H1 (cell line): ENCODE results near the gene PTGDR2. TPM values are rescaled to one million over a fixed set of nuclear protein-coding genes. Genes with fewer than 3 reads are reported as not detected.

ENCODE experiments used
- CTCF ChIA-PET: fragments of 300-600 bp; sonication (Branson Sonifier 250); formaldehyde crosslinking; loops from one replicate; lab custom pipeline; 2021; ENCODE audit not compliant: partially characterized antibody; lab: Charles Lee
- POLR2A ChIA-PET: fragments of 300-600 bp; sonication (Branson Sonifier 250); formaldehyde crosslinking; loops from one replicate; lab custom pipeline; 2021; ENCODE audit warnings: inconsistent platforms; ENCODE audit not compliant: partially characterized antibody; lab: Charles Lee
- DNase-seq, 2 experiments: peaks; one replicate each; pipeline versions ENCODE4 v3.0.0 to v3.0.0-alpha.2; 2010 to 2022; ENCODE audit warnings: low spot score in 2 of 2, low read depth in 1 of 2, mixed read lengths in 1 of 2
- FAIRE-seq: peaks from 2 replicates; lab custom pipeline; 2011; peaks lifted over from hg19 to GRCh38; lab: Jason Lieb, UNC
- H2AFZ ChIP-seq: 2 replicates; pipeline ENCODE4 v1.8.1; 2012; ENCODE audit warnings: low read length, inconsistent platforms
- H2AK5ac ChIP-seq: 2 replicates; pipeline ENCODE4 v1.6.1; 2013; ENCODE audit warnings: low read depth, low read length
- H2BK120ac ChIP-seq: replicated peaks from 2 replicates; pipeline ENCODE3; 2013; ENCODE audit warnings: low read depth, low read length, inconsistent platforms
- H2BK12ac ChIP-seq: 2 replicates; pipeline ENCODE4 v1.6.1; 2013; ENCODE audit warnings: low read depth, low read length
- H2BK15ac ChIP-seq: 2 replicates; pipeline ENCODE4 v1.6.1; 2013; ENCODE audit warnings: low read length
- H2BK20ac ChIP-seq: 2 replicates; pipeline ENCODE4 v1.6.1; 2013; ENCODE audit warnings: low read length
- H2BK5ac ChIP-seq: 2 replicates; pipeline ENCODE4 v1.6.1; 2013; ENCODE audit warnings: low read depth, low read length
- H3K14ac ChIP-seq: 2 replicates; pipeline ENCODE4 v1.6.1; 2013; ENCODE audit warnings: inconsistent platforms; ENCODE audit not compliant: insufficient read length
- H3K18ac ChIP-seq: 2 replicates; pipeline ENCODE4 v1.6.1; 2013; ENCODE audit warnings: low read length; ENCODE audit errors: extremely low read depth
- H3K23ac ChIP-seq: 2 replicates; pipeline ENCODE4 v1.6.1; 2013; ENCODE audit warnings: inconsistent platforms; ENCODE audit not compliant: insufficient read length
- H3K23me2 ChIP-seq: 2 replicates; pipeline ENCODE4 v1.6.1; 2013; ENCODE audit warnings: low read depth, low read length
- H3K27ac ChIP-seq: 2 replicates; pipeline ENCODE4 v1.6.1; 2011; ENCODE audit warnings: low read depth, low read length, inconsistent platforms
- H3K27me3 ChIP-seq, 4 experiments: replicated peaks in 1 of 4; 1 replicate in 1 of 4; 2 replicates in 3 of 4; pipeline versions ENCODE4 v1.6.1 to v1.8.1; 2011 to 2013; ENCODE audit warnings: low read length in 3 of 4, mild to moderate bottlenecking in 3 of 4, inconsistent platforms in 2 of 4, mixed read lengths in 2 of 4, moderate library complexity in 1 of 4; ENCODE audit not compliant: control insufficient read depth in 3 of 4, insufficient read depth in 3 of 4; ENCODE audit errors: extremely low read depth in 1 of 4
- H3K36me3 ChIP-seq, 4 experiments: 2 replicates each; pipeline versions ENCODE4 v1.6.1 to v1.8.1; 2011 to 2013; ENCODE audit warnings: mild to moderate bottlenecking in 4 of 4, low read length in 3 of 4, moderate library complexity in 2 of 4, control low read depth in 1 of 4, inconsistent platforms in 1 of 4; ENCODE audit not compliant: insufficient read depth in 4 of 4, control insufficient read depth in 2 of 4
- H3K4ac ChIP-seq: replicated peaks from 2 replicates; pipeline ENCODE3; 2013; ENCODE audit warnings: low read length, low read depth, mixed read lengths, inconsistent platforms; ENCODE audit not compliant: insufficient read length
- H3K4me1 ChIP-seq, 4 experiments: replicated peaks in 1 of 4; 1 replicate in 1 of 4; 2 replicates in 3 of 4; pipeline versions ENCODE4 v1.6.1 to v1.8.1; 2011 to 2013; ENCODE audit warnings: low read length in 3 of 4, inconsistent platforms in 2 of 4, mixed read lengths in 1 of 4; ENCODE audit not compliant: insufficient read depth in 4 of 4, control insufficient read depth in 3 of 4
- H3K4me2 ChIP-seq, 2 experiments: 2 replicates each; pipeline versions ENCODE4 v1.6.1 to v1.8.1; 2011 to 2013; ENCODE audit warnings: low read depth in 2 of 2, low read length in 2 of 2, control low read depth in 1 of 2, inconsistent platforms in 1 of 2, mild to moderate bottlenecking in 1 of 2; ENCODE audit not compliant: insufficient read depth in 1 of 2
- H3K4me3 ChIP-seq, 4 experiments: fragments of 200-600, 300-600 bp in 1 of 4; sonication (generic), shearing (Covaris generic), sonication (Bioruptor Twin) in 1 of 4; 2 replicates each; pipeline versions ENCODE4 v1.5.1 to v1.8.1; 2011 to 2016; ENCODE audit warnings: low read length in 4 of 4, low read depth in 3 of 4, control low read depth in 2 of 4, inconsistent platforms in 2 of 4, mild to moderate bottlenecking in 2 of 4, mixed read lengths in 1 of 4, moderate library complexity in 1 of 4; ENCODE audit not compliant: insufficient read depth in 2 of 4; ENCODE audit errors: extremely low read depth in 1 of 4
- H3K56ac ChIP-seq: replicated peaks from 2 replicates; pipeline ENCODE3; 2013; ENCODE audit warnings: low read depth, mild to moderate bottlenecking, mixed read lengths, low read length, inconsistent platforms; ENCODE audit not compliant: insufficient read length
- H3K79me1 ChIP-seq: 2 replicates; pipeline ENCODE4 v1.6.1; 2013; ENCODE audit warnings: low read depth, low read length, control low read depth
- H3K79me2 ChIP-seq, 2 experiments: 2 replicates each; pipeline versions ENCODE4 v1.6.1 to v1.8.1; 2012 to 2013; ENCODE audit warnings: low read length in 2 of 2, mild to moderate bottlenecking in 2 of 2, inconsistent platforms in 1 of 2; ENCODE audit not compliant: insufficient read depth in 2 of 2, control insufficient read depth in 1 of 2
- H3K9ac ChIP-seq, 4 experiments: replicated peaks in 1 of 4; 1 replicate in 1 of 4; 2 replicates in 3 of 4; pipeline versions ENCODE4 v1.6.1 to v1.8.1; 2011 to 2013; ENCODE audit warnings: low read depth in 3 of 4, low read length in 3 of 4, control low read depth in 2 of 4, mild to moderate bottlenecking in 2 of 4, moderate library complexity in 2 of 4, inconsistent platforms in 1 of 4; ENCODE audit errors: extremely low read depth in 1 of 4
- H3K9me3 ChIP-seq, 2 experiments: 2 replicates each; pipeline versions ENCODE4 v1.6.1 to v1.8.1; 2012 to 2013; ENCODE audit warnings: mild to moderate bottlenecking in 2 of 2, moderate library complexity in 2 of 2, control low read depth in 1 of 2, inconsistent platforms in 1 of 2, low read depth in 1 of 2, low read length in 1 of 2, mixed read lengths in 1 of 2; ENCODE audit not compliant: insufficient read depth in 2 of 2
- H4K20me1 ChIP-seq, 2 experiments: replicated peaks in 1 of 2; 2 replicates each; pipeline versions ENCODE3 to v1.8.1; 2011 to 2013; ENCODE audit warnings: inconsistent platforms in 2 of 2, low read length in 2 of 2, mild to moderate bottlenecking in 1 of 2; ENCODE audit not compliant: insufficient read depth in 2 of 2, control insufficient read depth in 1 of 2
- H4K5ac ChIP-seq: 2 replicates; pipeline ENCODE4 v1.6.1; 2013; ENCODE audit warnings: low read length, low read depth, mixed read lengths, inconsistent platforms; ENCODE audit not compliant: insufficient read length
- H4K8ac ChIP-seq: 2 replicates; pipeline ENCODE4 v1.8.0; 2013; ENCODE audit warnings: mild to moderate bottlenecking, moderate library complexity, low read length, inconsistent platforms; ENCODE audit not compliant: insufficient read depth; ENCODE audit errors: extremely low read depth
- H4K91ac ChIP-seq: replicated peaks from 2 replicates; pipeline ENCODE3; 2013; ENCODE audit warnings: low read length, mixed read lengths, inconsistent platforms; ENCODE audit not compliant: insufficient read length
- SIN3A ChIP-seq, 2 experiments: IDR thresholded peaks in 1 of 2; conservative IDR thresholded peaks in 1 of 2; 2 replicates each; pipeline ENCODE4 v1.6.1; 2011 to 2012; ENCODE audit warnings: low read length in 2 of 2, improper control_type of control experiment in 1 of 2, low read depth in 1 of 2, mild to moderate bottlenecking in 1 of 2
- SP4 ChIP-seq: IDR thresholded peaks from 2 replicates; pipeline ENCODE4 v1.6.1; 2012; ENCODE audit warnings: low read length, inconsistent platforms
- WGBS, 2 experiments: shearing (Covaris generic) in 1 of 2; methylation state at CpG; one replicate each; pipeline versions ENCODE4 v1.1.6 to v1.1.7; 2013 to 2015; ENCODE audit warnings: low lambda C conversion rate in 2 of 2, mixed read lengths in 2 of 2, inconsistent platforms in 1 of 2, low coverage in 1 of 2, missing lambda C conversion rate in 1 of 2; ENCODE audit not compliant: insufficient replicate concordance in 2 of 2, insufficient coverage in 1 of 2, insufficient read length in 1 of 2; ENCODE audit errors: extremely low coverage in 1 of 2, missing lambda C conversion rate in 1 of 2; 5-methylcytosine and 5-hydroxymethylcytosine counted together
- polyA plus RNA-seq, 7 experiments: library from polyadenylated mRNA; depleted of rRNA in 3 of 7; stranded (reverse) in 5 of 7; unstranded in 2 of 7; fragments of >200 nt in 5 of 7; fragments of 200-250 nt in 2 of 7; gene quantifications; 1 replicate in 5 of 7; 2 replicates in 1 of 7; 4 replicates in 1 of 7; pipeline versions ENCODE4 v1.2.1 to v1.2.3, GENCODE V29; 2011 to 2013; ENCODE audit warnings: missing spikeins in 2 of 7, mixed read lengths in 2 of 7
- total RNA-seq: library from RNA; stranded (reverse); fragmentation: NEBNext Ultra II Directional; extraction: Animal tissue kit (Norgen Biotek cat#: 25700); gene quantifications from 2 replicates; pipeline ENCODE4 v1.2.1, GENCODE V29; 2021

Gene PTGDR2
- total and polyA plus RNA-seq, 2 of the 8 experiments (the other 6 are each of a cell fraction or from before 2014, with no cell fraction given) = 0.20 TPM; not detected in 1

DNA sequence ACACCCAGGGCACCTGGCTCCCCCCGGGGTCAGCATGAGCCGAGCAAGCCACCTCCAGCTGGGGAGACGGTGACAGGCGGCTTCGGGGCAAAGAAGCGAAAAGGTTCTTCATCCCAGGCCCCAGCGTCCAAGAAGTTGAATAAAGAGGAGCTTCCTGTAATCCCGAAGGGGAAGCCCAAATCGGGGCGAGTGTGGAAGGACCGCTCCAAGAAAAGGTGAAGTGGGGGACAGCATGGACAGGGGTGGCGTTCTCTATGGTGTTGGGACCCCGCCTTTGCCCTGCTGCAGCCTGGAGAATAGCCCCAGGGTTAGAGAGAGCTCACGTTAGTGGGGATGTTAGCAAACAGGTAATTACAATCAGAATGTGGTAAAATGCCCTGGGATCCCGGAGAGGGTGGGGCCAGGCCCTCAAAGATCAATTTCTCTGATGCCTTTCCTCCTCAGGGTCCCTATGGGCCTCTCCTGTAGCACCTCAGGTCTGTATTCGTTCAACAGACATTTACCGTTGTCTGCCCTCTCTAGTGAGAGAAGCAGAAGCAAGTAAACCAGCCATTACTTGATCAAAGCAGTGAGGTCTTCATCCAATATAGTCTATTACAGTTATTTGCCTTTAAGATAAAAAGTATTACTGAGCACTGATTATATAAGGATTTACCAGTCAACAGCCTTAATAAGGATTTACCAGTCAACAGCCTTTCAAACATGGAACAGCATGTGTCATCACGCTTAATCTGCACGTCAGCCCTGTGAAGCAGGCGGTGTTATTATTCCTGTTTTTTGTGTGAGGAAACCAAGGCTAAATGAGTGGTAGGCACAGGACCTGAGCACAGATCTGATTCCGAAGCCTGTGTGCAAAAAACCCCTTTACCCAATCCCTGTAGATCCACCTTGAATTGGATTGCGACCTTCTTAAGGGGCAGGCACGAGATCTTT lies 12.8 kb downstream of the PTGDR2 start:
- FAIRE-seq = no peak
- H3K27me3 ChIP-seq = no peaks in the 10 kb centered on the region
- WGBS, 2 experiments = 27% methylated on average over 23 of the region's 23 CpGs; no CpG with 5 or more reads in 1 of the 2 experiments
- peaks cover 6% of the 10 kb centered on the region for H3K79me1 ChIP-seq
- H4K91ac ChIP-seq = peak overlapping the region; percentile 9
- DNase-seq = no peak
- H2BK15ac ChIP-seq = no peak overlapping the region
- H3K23me2 ChIP-seq = peaks cover 11% of the 10 kb centered on the region; the same call in 1 of the 2 replicates
- H4K5ac ChIP-seq = peak overlapping the region; percentile 32
- H3K4me1 ChIP-seq = peaks cover 0 to 21% (median 7%) of the 10 kb centered on the region in 4 experiments; a peak in 6 of 7 replicates
- H3K9me3 ChIP-seq = no peaks in the 10 kb centered on the region
- H3K79me2 ChIP-seq = peaks cover 19 to 41% of the 10 kb centered on the region in 2 experiments
- H3K4ac ChIP-seq = no peak overlapping the region
- H4K20me1 ChIP-seq = peaks cover 2 to 4% of the 10 kb centered on the region in 2 experiments
- H3K9ac ChIP-seq = peak overlapping the region in 3 of 4 experiments; percentile 65 to 88 (median 84); a peak in 6 of 7 replicates
- peak overlapping the region; percentile 53; the same call in 1 of the 2 replicates for H4K8ac ChIP-seq
- peak overlapping the region; percentile 89 to 99 for H3K4me2 ChIP-seq
- no peak overlapping the region for H2AFZ ChIP-seq
- TF ChIP-seq SP4 (no peak), SIN3A (conservative IDR thresholded peaks at IDR 0.05 in 1 of 2, IDR thresholded peaks at IDR 0.05 in 1 of 2; ENCODE audit: low read depth in 1 of 2, low read length in 2 of 2) (0 out of 4 replicates have a peak, but pooled peaks of 1 of the 2 experiments have one; percentile 11)
- peak overlapping the region; percentile 37 for H3K56ac ChIP-seq
- no peak overlapping the region for H2BK5ac ChIP-seq
- no peak overlapping the region for H2BK20ac ChIP-seq
- H2AK5ac ChIP-seq = no peak overlapping the region
- peaks cover 0 to 5% (median 1%) of the 10 kb centered on the region in 4 experiments; a peak in 2 of 8 replicates for H3K36me3 ChIP-seq
- H3K18ac ChIP-seq = no peak overlapping the region
- H3K14ac ChIP-seq = no peak overlapping the region
- H3K23ac ChIP-seq = no peak overlapping the region
- no peak overlapping the region for H3K27ac ChIP-seq
- H2BK12ac ChIP-seq = no peak overlapping the region
- ChIA-PET POLR2A (interaction anchor here (0.7 to 7.3 kb wide), 6 partner anchors 11 to 107 kb away, joined by 3 to 54 read pairs (median 3); partner anchors contain the start of gene PTGDR2), CTCF (interaction anchor here (0.6 to 9.1 kb wide), 9 partner anchors 8 to 681 kb away, joined by 3 to 78 read pairs (median 3); no protein-coding TSS in a partner anchor)
- no peak overlapping the region for H2BK120ac ChIP-seq
- H3K4me3 ChIP-seq = peak overlapping the region; percentile 79 to 92 (median 86)
